GM18858 (cell line): ENCODE measurements around the gene SEMA4B.
"Not testable (repeated sequence)": the region's sequence is repeated elsewhere in the genome, so short reads cannot be mapped to it uniquely, and the experiment has no call there.

Source experiments
- ATAC-seq: cut with Tn5 transposase; IDR thresholded peaks from one replicate; pipeline ENCODE4 v1.9.1; 2021; ENCODE audit not compliant: unreplicated experiment

SEMA4B gene

GRCh38 chr15:90249203-90249863, 48.2 kb downstream of the SEMA4B start, which contains the start of gene TTLL13:
Gene TTLL13 (plus strand): TSS chr15:90249556. CDS start chr15:90250631, 1,075 bp downstream.
- no peak for ATAC-seq

GRCh38 chr15:90257776-90258175, 56.6 kb downstream of the SEMA4B start:
- ATAC-seq, result no peak

GRCh38 chr15:90259524-90259923, 58.4 kb downstream of the SEMA4B start:
- peak; percentile 75 for ATAC-seq

GRCh38 chr15:90260731-90261130, 59.6 kb downstream of the SEMA4B start:
- not testable (repeated sequence) for ATAC-seq

GRCh38 chr15:90261811-90262210, 60.7 kb downstream of the SEMA4B start:
- no peak for ATAC-seq

GRCh38 chr15:90262426-90262825, 61.3 kb downstream of the SEMA4B start:
- no peak for ATAC-seq

GRCh38 chr15:90264671-90265070, 63.5 kb downstream of the SEMA4B start:
- ATAC-seq, result no peak

GRCh38 chr15:90265271-90266060, 64.3 kb downstream of the SEMA4B start, which contains the start of gene NGRN:
Gene NGRN (plus strand): TSS chr15:90265672. CDS start chr15:90265713, 41 bp downstream.
- peak; percentile 84 for ATAC-seq

- no peak for ATAC-seq
Observed at GRCh38 chr15:90266061-90266431, 64.9 kb downstream of the SEMA4B start.

GRCh38 chr15:90266485-90266884, 65.4 kb downstream of the SEMA4B start:
- no peak for ATAC-seq

- no peak for ATAC-seq
Observed at GRCh38 chr15:90268415-90268814, 67.3 kb downstream of the SEMA4B start.

- ATAC-seq, result no peak
Observed at GRCh38 chr15:90270502-90271150, 69.5 kb downstream of the SEMA4B start.

GRCh38 chr15:90271459-90272166, 70.5 kb downstream of the SEMA4B start:
- ATAC-seq, result no peak

GRCh38 chr15:90278467-90278866, 77.3 kb downstream of the SEMA4B start:
- ATAC-seq, result not testable (repeated sequence)
